Dedifferentiated amniotic fluid mesenchymal stem cell (primary cell): ENCODE data around the gene FUBP3.

Source experiments
- DNase-seq: peaks from one replicate; pipeline ENCODE4 v3.0.0-alpha.2; 2016; ENCODE audit errors: extremely low spot score

FUBP3 gene

GRCh38 chr9:130607640-130608420 is 28.5 kb downstream of the FUBP3 start:
- DNase-seq = no peak

GRCh38 chr9:130608554-130609134 is 29.3 kb downstream of the FUBP3 start:
- DNase-seq = no peak

- DNase-seq = no peak
Measured at GRCh38 chr9:130609163-130609562, 29.8 kb downstream of the FUBP3 start.

GRCh38 chr9:130610862-130611707 is 31.7 kb downstream of the FUBP3 start:
- DNase-seq = no peak

DNA sequence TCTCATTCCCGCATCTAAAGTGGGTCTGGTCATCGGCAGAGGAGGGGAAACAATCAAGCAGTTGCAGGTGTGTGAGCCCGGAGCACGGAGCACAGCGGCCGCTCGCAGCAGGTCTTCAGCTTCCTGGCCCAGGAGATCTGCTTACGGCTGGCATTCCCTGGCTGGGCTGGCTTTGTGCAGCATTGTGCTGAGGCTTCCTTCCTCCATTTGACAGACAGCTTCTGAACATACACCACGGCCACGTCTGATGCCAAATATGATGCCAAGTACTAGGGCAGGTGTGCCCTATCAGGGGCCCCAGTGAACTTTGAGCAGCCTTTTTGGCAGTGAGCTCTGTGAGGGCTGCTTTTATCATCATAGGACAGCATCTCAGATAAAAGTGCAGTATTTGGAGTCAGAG is 37.1 kb downstream of the FUBP3 start:
- no peak for DNase-seq

DNA sequence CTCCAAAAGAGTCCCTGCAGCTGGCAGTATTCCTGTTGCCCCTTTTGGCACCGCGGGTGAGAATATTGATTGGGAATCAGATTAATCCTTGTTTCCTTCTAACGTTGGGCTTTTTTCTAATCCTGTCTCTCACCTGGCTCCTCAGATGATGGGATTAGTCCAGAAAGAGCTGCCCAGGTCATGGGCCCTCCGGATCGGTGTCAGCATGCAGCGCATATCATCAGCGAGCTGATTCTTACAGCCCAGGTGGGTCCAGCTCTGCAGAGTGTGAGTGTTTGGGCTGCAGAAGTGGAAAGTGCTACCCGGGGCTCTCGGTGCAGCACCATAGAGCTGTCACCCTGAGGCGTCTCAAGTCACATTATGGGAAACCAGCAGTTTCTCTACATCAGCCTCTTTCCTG is 44.1 kb downstream of the FUBP3 start:
- no peak for DNase-seq

GRCh38 chr9:130624154-130624553 is 44.8 kb downstream of the FUBP3 start:
- DNase-seq = no peak

DNA sequence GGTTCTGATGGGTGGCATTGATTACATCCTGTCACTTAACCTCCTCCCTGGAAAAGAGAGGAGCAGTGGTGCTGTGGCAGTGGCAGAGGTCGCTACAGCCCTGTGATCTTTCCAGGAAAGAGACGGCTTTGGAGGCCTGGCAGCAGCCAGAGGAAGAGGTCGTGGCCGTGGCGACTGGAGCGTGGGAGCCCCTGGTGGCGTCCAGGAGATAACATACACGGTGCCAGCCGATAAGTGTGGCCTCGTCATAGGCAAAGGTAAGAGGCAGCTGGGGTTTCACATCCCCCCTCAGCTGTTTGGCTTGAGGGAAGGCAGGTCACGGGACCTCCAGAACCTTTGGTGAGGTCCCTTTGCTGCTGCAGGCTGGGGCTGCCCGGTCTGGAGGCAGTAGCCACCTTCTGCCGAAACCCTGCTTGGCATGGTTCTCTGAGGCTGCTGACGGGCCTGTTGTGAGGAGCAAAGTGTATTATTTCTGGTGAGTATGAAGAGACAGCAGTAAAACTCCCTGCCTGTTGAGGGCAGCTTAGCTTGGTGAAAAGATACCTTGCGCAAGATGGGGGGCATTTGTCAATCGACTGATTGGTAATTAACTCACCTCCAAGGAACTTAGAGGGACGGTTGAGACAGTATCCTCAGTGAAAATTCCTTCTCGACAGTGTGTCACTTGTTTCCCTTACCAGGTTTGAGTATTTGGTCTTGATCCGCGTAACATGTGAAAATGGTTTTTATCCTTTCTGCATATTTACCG is 47.0 kb downstream of the FUBP3 start:
- DNase-seq = no peak

- DNase-seq = no peak
Measured at GRCh38 chr9:130627051-130627450, 47.7 kb downstream of the FUBP3 start.

GRCh38 chr9:130627896-130628792 is 48.8 kb downstream of the FUBP3 start:
- no peak for DNase-seq

GRCh38 chr9:130629443-130630070 is 50.2 kb downstream of the FUBP3 start:
- DNase-seq = no peak

GRCh38 chr9:130630071-130630450 is 50.7 kb downstream of the FUBP3 start:
- no peak for DNase-seq

DNA sequence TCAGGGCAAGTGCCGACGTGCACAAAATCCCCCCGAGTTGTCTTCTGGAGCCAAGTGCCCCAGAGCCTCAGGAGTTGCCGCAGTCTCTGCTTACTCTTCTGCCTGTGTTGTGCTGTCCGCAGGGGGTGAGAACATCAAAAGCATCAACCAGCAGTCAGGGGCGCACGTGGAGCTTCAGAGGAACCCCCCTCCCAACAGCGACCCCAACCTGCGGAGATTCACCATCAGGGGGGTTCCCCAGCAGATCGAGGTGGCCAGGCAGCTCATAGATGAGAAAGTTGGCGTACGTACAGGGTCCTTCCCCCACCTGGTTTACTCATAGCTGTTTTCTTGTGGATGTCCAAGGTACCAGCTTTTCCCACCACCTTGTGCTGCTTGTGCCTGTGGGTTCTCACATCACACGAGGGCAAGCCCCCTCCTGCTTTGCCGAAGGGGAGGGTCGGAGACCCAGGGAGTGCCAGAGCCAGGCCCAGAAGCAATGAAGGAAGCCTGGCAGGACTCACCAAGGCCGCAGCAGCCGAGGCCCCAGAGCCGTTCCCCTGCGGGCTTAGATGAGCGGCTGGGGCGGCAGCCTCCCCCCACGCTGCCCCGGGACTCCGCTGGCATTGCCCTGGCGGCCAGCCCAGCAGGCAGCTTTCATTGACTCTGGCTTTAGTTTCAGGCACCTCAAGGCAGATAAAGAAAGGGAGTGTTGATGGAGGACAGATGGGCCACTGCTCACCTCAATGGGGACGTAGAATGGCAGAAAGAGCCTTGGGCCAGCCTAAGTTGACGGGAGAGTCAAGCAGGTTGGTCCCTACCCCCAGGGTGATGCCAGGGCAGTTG is 51.3 kb downstream of the FUBP3 start:
- DNase-seq = no peak

- DNase-seq = no peak
Measured at GRCh38 chr9:130631331-130632080, 52.1 kb downstream of the FUBP3 start.

GRCh38 chr9:130632081-130632710 is 52.8 kb downstream of the FUBP3 start:
- no peak for DNase-seq

DNA sequence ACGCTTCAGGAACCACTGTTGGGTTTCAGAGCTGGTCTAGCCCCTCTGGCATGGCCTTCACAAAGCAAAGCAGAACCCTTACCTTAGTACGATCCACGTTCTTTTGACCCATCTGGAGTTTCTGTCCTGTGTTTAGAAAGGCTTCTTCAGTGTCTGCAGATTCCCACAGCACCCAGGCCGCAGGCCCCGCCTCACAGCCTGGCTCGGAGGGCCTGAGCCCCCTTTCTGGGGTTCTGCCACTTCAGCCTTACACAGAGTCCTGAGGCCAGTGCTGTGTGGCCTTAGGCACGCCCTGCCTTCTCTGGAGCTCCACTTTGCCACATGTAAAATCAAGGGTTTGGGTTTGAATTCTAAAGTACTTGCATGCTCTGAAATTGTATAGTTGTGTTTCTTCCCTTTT is 53.5 kb downstream of the FUBP3 start:
- no peak for DNase-seq

DNA sequence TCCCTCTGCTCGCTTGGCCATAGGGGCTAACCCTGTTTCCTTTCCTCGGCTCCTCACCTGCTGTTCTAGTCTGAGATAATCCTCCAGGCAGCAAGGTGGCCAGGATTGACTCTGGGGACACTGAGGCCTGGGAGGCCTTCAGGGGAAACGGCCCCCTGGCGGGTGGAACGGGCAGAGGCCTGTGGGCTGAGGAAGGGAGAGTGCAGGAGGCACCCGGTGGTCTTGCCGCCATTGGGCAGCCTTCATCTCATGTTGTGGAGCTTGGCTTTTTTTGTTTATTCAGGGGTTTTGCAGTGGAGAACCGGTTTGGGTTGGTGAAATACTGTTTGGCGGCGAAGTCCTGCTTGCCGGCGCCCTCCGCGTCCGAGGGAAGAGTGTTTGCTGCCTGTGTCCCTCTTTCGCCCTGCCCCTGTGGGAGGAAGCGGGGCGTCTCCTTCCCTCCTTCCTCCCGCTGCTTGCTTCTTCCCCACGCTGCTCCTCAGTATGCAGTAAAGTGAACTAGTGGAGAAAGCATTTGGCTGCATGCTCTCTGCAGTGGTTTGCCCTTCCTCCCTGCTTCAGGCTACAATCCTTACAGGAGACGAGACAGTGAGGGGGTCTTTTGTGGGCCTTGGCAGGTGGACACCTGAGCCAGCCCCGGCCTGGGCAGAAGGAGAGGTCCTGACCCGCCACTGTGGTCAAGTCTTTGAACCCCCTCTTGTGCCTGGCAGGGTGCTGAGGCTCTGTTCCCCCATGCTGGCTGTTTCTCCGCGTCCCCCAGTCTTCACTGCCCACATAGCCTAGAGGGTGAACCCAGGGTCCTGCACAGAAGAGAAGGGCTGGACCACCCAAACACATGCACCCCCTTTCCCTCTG is 54.2 kb downstream of the FUBP3 start:
- no peak for DNase-seq
